Measurements from ENCODE around the gene BCL2L13. TPM values are rescaled to one million over a fixed set of nuclear protein-coding genes. Genes with fewer than 3 reads are reported as not detected.

The BCL2L13 gene
- total RNA-seq, 1 experiment from 2014 or later, result 44.0 TPM

- POLR2A ChIA-PET, result no interaction called here
Observed at GRCh38 chr22:17694193-17694592, 55.6 kb downstream of the BCL2L13 start.

GRCh38 chr22:17694752-17695151 is 56.2 kb downstream of the BCL2L13 start:
- ChIA-PET CTCF (no interaction called here), POLR2A (no interaction called here)
- intact Hi-C loops (cut with micrococcal nuclease; ENCODE audit: unreplicated experiment), result no loop called here
- Histone ChIP-seq H3K27me3 (ENCODE audit: control insufficient read depth, insufficient read depth, low read length) (no peaks in the 10 kb centered on the region), H3K9me3 (ENCODE audit: control insufficient read depth, insufficient read depth, low read depth, low read length) (no peaks in the 10 kb centered on the region), H3K27ac (ENCODE audit: low read length) (no peak overlapping the region), H3K4me1 (ENCODE audit: control insufficient read depth, insufficient read depth, low read length) (no peaks in the 10 kb centered on the region), H3K4me3 (ENCODE audit: low read depth in 2 of 2, low read length in 2 of 2) (no peak overlapping the region), H3K36me3 (ENCODE audit: control insufficient read depth, insufficient read depth, low read length) (no peaks in the 10 kb centered on the region; the same call in 1 of the 2 replicates)
- in situ Hi-C loops (cut with HindIII; ENCODE audit: low pct_unique_long_range_greater_than_20kb, low sequenced_read_pairs), result no loop called here
- TF ChIP-seq POLR2AphosphoS5 (IDR thresholded peaks at IDR 0.05; ENCODE audit: low read depth, low read length) (no peak), CTCF (IDR thresholded peaks at IDR 0.05) (no peak), REST (IDR thresholded peaks at IDR 0.05; ENCODE audit: insufficient read depth in 1 of 2, low read depth in 2 of 2, low read length in 1 of 2) (no peak), TCF7L2 (IDR thresholded peaks at IDR 0.05; ENCODE audit: low read depth, low read length) (no peak), SIN3A (IDR thresholded peaks at IDR 0.05; ENCODE audit: borderline replicate concordance, insufficient read depth, low read depth, low read length) (no peak)
- BruUV-seq (replicated peaks), result no TSS peak
- DNase-seq (ENCODE audit: low read depth, low spot score) (no peak), ATAC-seq (no peak)

More at GRCh38 chr22:17694193-17694592, 55.6 kb downstream of the BCL2L13 start:
- H3K27ac ChIP-seq (ENCODE audit: low read length), result no peak overlapping the region
- TF ChIP-seq REST (IDR thresholded peaks at IDR 0.05; ENCODE audit: insufficient read depth in 1 of 2, low read depth in 2 of 2, low read length in 1 of 2) (no peak), POLR2AphosphoS5 (IDR thresholded peaks at IDR 0.05; ENCODE audit: low read depth, low read length) (no peak), TCF7L2 (IDR thresholded peaks at IDR 0.05; ENCODE audit: low read depth, low read length) (no peak)
- in situ Hi-C loops (cut with HindIII; ENCODE audit: low pct_unique_long_range_greater_than_20kb, low sequenced_read_pairs), result no loop called here
- DNase-seq (ENCODE audit: low read depth, low spot score), result no peak
- intact Hi-C loops (cut with micrococcal nuclease; ENCODE audit: unreplicated experiment), result no loop called here
- CTCF ChIA-PET, result no interaction called here
- no TSS peak for BruUV-seq (replicated peaks)
- no peaks in the 10 kb centered on the region for H3K4me1 ChIP-seq (ENCODE audit: control insufficient read depth, insufficient read depth, low read length)
- no peaks in the 10 kb centered on the region; the same call in 1 of the 2 replicates for H3K36me3 ChIP-seq (ENCODE audit: control insufficient read depth, insufficient read depth, low read length)
- no peaks in the 10 kb centered on the region for H3K9me3 ChIP-seq (ENCODE audit: control insufficient read depth, insufficient read depth, low read depth, low read length)
- no peak for ATAC-seq
- H3K4me3 ChIP-seq (ENCODE audit: low read depth in 2 of 2, low read length in 2 of 2), result no peak overlapping the region
- no peaks in the 10 kb centered on the region for H3K27me3 ChIP-seq (ENCODE audit: control insufficient read depth, insufficient read depth, low read length)
